GM12878 (cell line): ENCODE data around the gene PHF20. TPM values are rescaled to one million over a fixed set of nuclear protein-coding genes. Genes with fewer than 3 reads are reported as not detected.

Experiments used
- ATAC-seq: fragments of 200-7000 bp; cut with Tn5 transposase; 3 replicates; pipeline ENCODE4 v1.9.1; 2020; ENCODE audit warnings: mild to moderate bottlenecking, moderate library complexity
- BruUV-seq: library from RNA; stranded (reverse); fragments of 400-500 nt; replicated peaks from 2 replicates; lab custom pipeline; 2021; lab: Mats Ljungman, UMichigan
- CTCF ChIA-PET: fragments of 300-600 bp; sonication (Branson Sonifier 250); formaldehyde crosslinking; extraction: SDS; loops from one replicate; lab custom pipeline; 2021; ENCODE audit warnings: inconsistent platforms; lab: Yijun Ruan, JAX
- POLR2A ChIA-PET: fragments of 350-600 bp; formaldehyde crosslinking; extraction: SDS; loops from one replicate; lab custom pipeline; 2021; ENCODE audit warnings: inconsistent platforms; lab: Charles Lee
- RAD21 ChIA-PET: fragments of 300-600 bp; sonication (Branson Sonifier 250); formaldehyde crosslinking; loops from one replicate; lab custom pipeline; 2023; ENCODE audit warnings: antibody characterized with exemption; ENCODE audit not compliant: unreplicated experiment; lab: Charles Lee
- SMC1A ChIA-PET: fragments of 300-600 bp; sonication (Branson Sonifier 250); formaldehyde crosslinking; loops from one replicate; lab custom pipeline; 2023; ENCODE audit not compliant: unreplicated experiment, uncharacterized antibody; lab: Charles Lee
- DNase-seq: peaks from one replicate; pipeline ENCODE4 v3.0.0-alpha.2; 2011; ENCODE audit warnings: low read depth, low spot score
- FAIRE-seq: peaks from 3 replicates; lab custom pipeline; 2011; peaks lifted over from hg19 to GRCh38; lab: Jason Lieb, UNC
- H2AFZ ChIP-seq: 2 replicates; pipeline ENCODE4 v1.6.0; 2011; ENCODE audit warnings: low read depth, low read length, control low read depth; ENCODE audit not compliant: control insufficient read depth
- H3K27ac ChIP-seq: 2 replicates; pipeline ENCODE4 v1.5.1; 2011; ENCODE audit warnings: control low read depth; ENCODE audit not compliant: control insufficient read depth, insufficient read depth
- H3K27me3 ChIP-seq, 2 experiments: replicated peaks in 1 of 2; 2 replicates each; pipeline versions ENCODE4 v1.6.0 to v1.6.1; 2011; ENCODE audit warnings: low read length in 1 of 2; ENCODE audit not compliant: control insufficient read depth in 2 of 2, insufficient read depth in 2 of 2
- H3K36me3 ChIP-seq, 2 experiments: 2 replicates each; pipeline ENCODE4 v1.5.1; 2011; ENCODE audit warnings: low read length in 1 of 2; ENCODE audit not compliant: control insufficient read depth in 2 of 2, insufficient read depth in 2 of 2
- H3K4me1 ChIP-seq: 2 replicates; pipeline ENCODE4 v1.6.1; 2011; ENCODE audit warnings: mild to moderate bottlenecking, low read length, moderate library complexity, mixed read lengths; ENCODE audit not compliant: control insufficient read depth, insufficient read depth
- H3K4me2 ChIP-seq: 2 replicates; pipeline ENCODE4 v1.6.0; 2011; ENCODE audit warnings: control low read depth; ENCODE audit not compliant: control insufficient read depth, insufficient read depth
- H3K4me3 ChIP-seq: fragments of 200-600 bp; sonication (generic); 2 replicates; pipeline ENCODE4 v1.5.1; 2016
- H3K79me2 ChIP-seq: 2 replicates; pipeline ENCODE4 v1.6.0; 2011; ENCODE audit warnings: low read length; ENCODE audit not compliant: control insufficient read depth, insufficient read depth
- H3K9ac ChIP-seq: 2 replicates; pipeline ENCODE4 v1.8.0; 2011; ENCODE audit warnings: low read length, control low read depth, mixed read lengths; ENCODE audit not compliant: control insufficient read depth, insufficient read depth
- H3K9me3 ChIP-seq: replicated peaks from 3 replicates; pipeline ENCODE4 v1.5.1; 2011; ENCODE audit warnings: mild to moderate bottlenecking, low read length; ENCODE audit not compliant: control insufficient read depth, insufficient read depth
- H4K20me1 ChIP-seq: 2 replicates; pipeline ENCODE4 v1.6.0; 2011; ENCODE audit not compliant: control insufficient read depth, insufficient read depth
- ATF2 ChIP-seq: IDR thresholded peaks from 2 replicates; pipeline ENCODE4 v1.6.1; 2012; ENCODE audit warnings: low read length, inconsistent platforms
- CHD1 ChIP-seq: IDR thresholded peaks from 2 replicates; pipeline ENCODE4 v1.6.1; 2012; ENCODE audit warnings: low read depth, low read length, improper control_type of control experiment
- CHD4 ChIP-seq: fragments of 200-600 bp; sonication (generic); IDR thresholded peaks from 2 replicates; pipeline ENCODE4 v1.6.1; 2016; ENCODE audit warnings: mild to moderate bottlenecking
- FOS ChIP-seq: IDR thresholded peaks from 3 replicates; pipeline ENCODE4 v1.6.1; 2011; ENCODE audit warnings: borderline replicate concordance; ENCODE audit not compliant: insufficient read length; ENCODE audit errors: extremely low read depth
- LARP7 ChIP-seq: fragments of 450-650 bp; IDR thresholded peaks from 2 replicates; pipeline ENCODE4 v1.6.1; 2017; ENCODE audit warnings: mild to moderate bottlenecking
- NFYA ChIP-seq: IDR thresholded peaks from 2 replicates; pipeline ENCODE4 v1.6.1; 2011; ENCODE audit warnings: low read depth, mild to moderate bottlenecking, low read length, improper control_type of control experiment, borderline replicate concordance
- PRDM15 ChIP-seq: fragments of 450-650 bp; formaldehyde crosslinking; IDR thresholded peaks from 2 replicates; pipeline ENCODE4 v1.4.0; 2020; ENCODE audit warnings: mild to moderate bottlenecking, moderate library complexity
- SREBF2 ChIP-seq: IDR thresholded peaks from 2 replicates; pipeline ENCODE4 v1.6.1; 2012; ENCODE audit warnings: mild to moderate bottlenecking, low read length
- ZBTB11 ChIP-seq: fragments of 450-650 bp; formaldehyde crosslinking; IDR thresholded peaks from 2 replicates; pipeline ENCODE4 v1.5.0; 2022; ENCODE audit warnings: mild to moderate bottlenecking, missing genetic modification characterization
- ZBTB33 ChIP-seq: fragments of 450-650 bp; IDR thresholded peaks from 2 replicates; pipeline ENCODE4 v1.6.1; 2017; ENCODE audit warnings: mild to moderate bottlenecking
- WGBS: methylation state at CpG from one replicate; pipeline ENCODE4 v1.1.6; 2016; ENCODE audit warnings: low lambda C conversion rate; ENCODE audit not compliant: insufficient replicate concordance, insufficient coverage; ENCODE audit errors: missing lambda C conversion rate; 5-methylcytosine and 5-hydroxymethylcytosine counted together
- in situ Hi-C: fragments of 300-500 bp; cut with MboI; formaldehyde crosslinking; loops from 9 replicates; pipeline ENCODE4 v1.14.3; 2018; ENCODE audit warnings: mixed read lengths
- intact Hi-C: fragments of 100-400 bp; cut with micrococcal nuclease; formaldehyde crosslinking; loops from one replicate; pipeline ENCODE4 v1.14.2; 2022; ENCODE audit not compliant: unreplicated experiment
- polyA plus RNA-seq, 11 experiments: library from polyadenylated mRNA; depleted of rRNA in 4 of 11; unstranded in 6 of 11; stranded (reverse) in 5 of 11; fragments of >200 nt; fragmentation: Nextera tagmentation in 4 of 11; fragmentation: Illumina TruSeq in 1 of 11; extraction: Ambion mirVana in 4 of 11; extraction: Trizol in 1 of 11; gene quantifications; 1 replicate in 1 of 11; 2 replicates in 10 of 11; pipeline versions ENCODE4 v1.2.1 to v1.2.3, GENCODE V29; 2011 to 2016; ENCODE audit warnings: inconsistent platforms in 2 of 11, missing spikeins in 2 of 11, low read depth in 1 of 11
- total RNA-seq, 4 experiments: library from RNA; depleted of rRNA in 3 of 4; stranded (reverse); fragments of >200 nt in 3 of 4; fragmentation: Illumina TruSeq in 1 of 4; extraction: Trizol in 1 of 4; gene quantifications; 2 replicates each; pipeline versions ENCODE4 v1.2.1 to v1.2.3, GENCODE V29; 2013 to 2021

PHF20 gene
- total and polyA plus RNA-seq, 10 of the 15 experiments (the other 5 are each of a cell fraction or from before 2014, with no cell fraction given) = 31.6 to 91.2 (median 46.8) TPM

GRCh38 chr20:35823937-35824336, 52.1 kb downstream of the PHF20 start:
- 100% methylated on average over 2 of the region's 2 CpGs for WGBS
- peaks cover 2% of the 10 kb centered on the region for H3K79me2 ChIP-seq
- in situ Hi-C loops = no loop called here
- no peak overlapping the region for H2AFZ ChIP-seq
- peaks cover 6% of the 10 kb centered on the region; the same call in 1 of the 2 replicates for H3K4me1 ChIP-seq
- ATAC-seq = no peak
- intact Hi-C loops = no loop called here
- FAIRE-seq = no peak
- no peak for DNase-seq
- H3K27ac ChIP-seq = no peak overlapping the region
- ChIA-PET SMC1A (interaction anchor here (0.7 kb wide), 1 partner anchor 82 kb away, joined by 4 read pairs; no protein-coding TSS in a partner anchor), CTCF (no interaction called here), POLR2A (interaction anchor here (0.6 to 0.7 kb wide), 3 partner anchors 100 to 435 kb away, joined by 3 to 7 read pairs (median 4); no protein-coding TSS in a partner anchor), RAD21 (no interaction called here)
- no peaks in the 10 kb centered on the region for H3K9me3 ChIP-seq
- no peaks in the 10 kb centered on the region for H3K27me3 ChIP-seq
- TF ChIP-seq PRDM15 (CRISPR knock-in tag) = no peak
- TF ChIP-seq ZBTB11 = no peak
- no peak for TF ChIP-seq ZBTB33
- TF ChIP-seq FOS = no peak
- TF ChIP-seq CHD4 = no peak
- TF ChIP-seq NFYA = no peak
- no peak for TF ChIP-seq SREBF2
- no peak for TF ChIP-seq LARP7
- no peak for TF ChIP-seq ATF2
- no peak for TF ChIP-seq CHD1
- H3K9ac ChIP-seq = no peak overlapping the region
- no peak overlapping the region for H3K4me2 ChIP-seq
- BruUV-seq = no TSS peak
- H3K4me3 ChIP-seq = no peak overlapping the region
- no peaks in the 10 kb centered on the region for H4K20me1 ChIP-seq
- H3K36me3 ChIP-seq = peaks cover 0 to 3% of the 10 kb centered on the region in 2 experiments; a peak in 2 of 4 replicates
